ENCODE results near the gene DNAH9. TPM values are rescaled to one million over a fixed set of nuclear protein-coding genes. Genes with fewer than 3 reads are reported as not detected.

DNAH9 gene
- total RNA-seq, 4 donors from 2014 or later = 1.2 to 7.7 (median 4.3) TPM

- H3K4me3 ChIP-seq = no peak overlapping the region
- no peak overlapping the region for H3K27ac ChIP-seq
Observed at GRCh38 chr17:11885051-11885450, 286.8 kb downstream of the DNAH9 start.

GRCh38 chr17:11889266-11889665 lies 291.0 kb downstream of the DNAH9 start:
- intact Hi-C loops (cut with DNase I; ENCODE audit: low total_unique reads) = no loop called here
- no peak overlapping the region for H3K4me3 ChIP-seq

More at GRCh38 chr17:11885051-11885450, 286.8 kb downstream of the DNAH9 start:
- intact Hi-C loops (cut with DNase I; ENCODE audit: low total_unique reads) = no loop called here
- TF ChIP-seq POLR2A (IDR thresholded peaks at IDR 0.05) (no peak), CTCF (IDR thresholded peaks at IDR 0.05) (no peak)
- no peak for DNase-seq
- Histone ChIP-seq H3K27me3 (no peaks in the 10 kb centered on the region), H3K9me3 (no peaks in the 10 kb centered on the region), H3K36me3 (no peaks in the 10 kb centered on the region), H3K4me1 (no peaks in the 10 kb centered on the region)

GRCh38 chr17:11893862-11894261 lies 295.6 kb downstream of the DNAH9 start:
- Histone ChIP-seq H3K27ac (no peak overlapping the region), H3K4me1 (no peaks in the 10 kb centered on the region), H3K36me3 (no peaks in the 10 kb centered on the region), H3K4me3 (no peak overlapping the region), H3K27me3 (no peaks in the 10 kb centered on the region), H3K9me3 (no peaks in the 10 kb centered on the region)
- DNase-seq = no peak
- TF ChIP-seq CTCF (IDR thresholded peaks at IDR 0.05) (no peak), POLR2A (IDR thresholded peaks at IDR 0.05) (no peak)
- intact Hi-C loops (cut with DNase I; ENCODE audit: low total_unique reads) = no loop called here

More at GRCh38 chr17:11889266-11889665, 291.0 kb downstream of the DNAH9 start:
- TF ChIP-seq CTCF (IDR thresholded peaks at IDR 0.05) (no peak), POLR2A (IDR thresholded peaks at IDR 0.05) (no peak)
- no peaks in the 10 kb centered on the region for H3K27me3 ChIP-seq
- no peak for DNase-seq
- no peaks in the 10 kb centered on the region for H3K9me3 ChIP-seq
- no peaks in the 10 kb centered on the region for H3K4me1 ChIP-seq
- H3K27ac ChIP-seq = no peak overlapping the region
- H3K36me3 ChIP-seq = no peaks in the 10 kb centered on the region

GRCh38 chr17:11896199-11896598 lies 297.9 kb downstream of the DNAH9 start:
- no peaks in the 10 kb centered on the region for H3K9me3 ChIP-seq
- H3K4me3 ChIP-seq = no peak overlapping the region
- intact Hi-C loops (cut with DNase I; ENCODE audit: low total_unique reads) = no loop called here
- no peaks in the 10 kb centered on the region for H3K36me3 ChIP-seq
- H3K27me3 ChIP-seq = no peaks in the 10 kb centered on the region
- TF ChIP-seq POLR2A (IDR thresholded peaks at IDR 0.05) = no peak
- TF ChIP-seq CTCF (IDR thresholded peaks at IDR 0.05) = no peak
- no peak for DNase-seq
- H3K4me1 ChIP-seq = no peaks in the 10 kb centered on the region
- H3K27ac ChIP-seq = no peak overlapping the region

GRCh38 chr17:11898526-11899235 lies 300.4 kb downstream of the DNAH9 start:
- Histone ChIP-seq H3K36me3 (no peaks in the 10 kb centered on the region), H3K4me1 (no peaks in the 10 kb centered on the region), H3K27me3 (no peaks in the 10 kb centered on the region), H3K27ac (no peak overlapping the region), H3K4me3 (no peak overlapping the region), H3K9me3 (no peaks in the 10 kb centered on the region)
- no peak for TF ChIP-seq POLR2A (IDR thresholded peaks at IDR 0.05)
- no peak for TF ChIP-seq CTCF (IDR thresholded peaks at IDR 0.05)
- DNase-seq = no peak
- intact Hi-C loops (cut with DNase I; ENCODE audit: low total_unique reads) = no loop called here
